Neural cell (in vitro differentiated cells): Measurements from ENCODE around the gene MAPK14.
"Not testable (repeated sequence)": the region's sequence is repeated elsewhere in the genome, so short reads cannot be mapped to it uniquely, and the experiment has no call there.

ENCODE experiments used
- RAD21 ChIP-seq: fragments of 450-650 bp; conservative IDR thresholded peaks from 2 replicates; pipeline ENCODE4 v1.6.1; 2014; ENCODE audit warnings: antibody characterized with exemption, mild to moderate bottlenecking, moderate library complexity
- SMC3 ChIP-seq: fragments of 450-650 bp; conservative IDR thresholded peaks from 2 replicates; pipeline ENCODE4 v1.6.1; 2014; ENCODE audit warnings: antibody characterized with exemption, mild to moderate bottlenecking, moderate library complexity; ENCODE audit not compliant: poor library complexity
- TAF1 ChIP-seq: IDR thresholded peaks from 2 replicates; pipeline ENCODE4 v1.6.1; 2012; ENCODE audit warnings: low read depth
- TF ChIP-seq, protein P1 (sequence below): fragments of 450-650 bp; IDR thresholded peaks from 2 replicates; pipeline ENCODE4 v1.5.1; 2014; ENCODE audit warnings: antibody characterized with exemption, mild to moderate bottlenecking, moderate library complexity; ENCODE audit not compliant: poor library complexity, severe bottlenecking

DNA sequence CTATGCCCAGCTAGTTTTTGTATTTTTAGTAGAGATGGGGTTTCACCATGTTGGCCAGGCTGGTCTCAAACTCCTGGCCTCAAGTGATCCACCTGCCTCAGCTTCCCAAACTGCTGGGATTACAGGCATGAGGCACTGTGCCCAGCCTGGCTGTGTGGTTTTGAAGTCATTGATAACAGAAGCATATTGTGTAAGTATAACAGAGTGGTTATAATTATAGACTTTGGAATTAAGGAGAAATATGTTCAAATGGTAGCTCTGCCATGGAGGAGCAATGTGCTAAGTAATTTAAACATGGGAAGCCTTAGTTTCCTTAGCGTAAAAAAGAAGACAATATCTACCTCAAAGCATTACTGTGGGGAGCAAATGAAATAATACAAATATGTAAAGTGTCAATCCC is 47.5 kb upstream of the MAPK14 start:
- not testable (repeated sequence) for TF ChIP-seq RAD21, TAF1, SMC3
- TF ChIP-seq, protein P1, sequence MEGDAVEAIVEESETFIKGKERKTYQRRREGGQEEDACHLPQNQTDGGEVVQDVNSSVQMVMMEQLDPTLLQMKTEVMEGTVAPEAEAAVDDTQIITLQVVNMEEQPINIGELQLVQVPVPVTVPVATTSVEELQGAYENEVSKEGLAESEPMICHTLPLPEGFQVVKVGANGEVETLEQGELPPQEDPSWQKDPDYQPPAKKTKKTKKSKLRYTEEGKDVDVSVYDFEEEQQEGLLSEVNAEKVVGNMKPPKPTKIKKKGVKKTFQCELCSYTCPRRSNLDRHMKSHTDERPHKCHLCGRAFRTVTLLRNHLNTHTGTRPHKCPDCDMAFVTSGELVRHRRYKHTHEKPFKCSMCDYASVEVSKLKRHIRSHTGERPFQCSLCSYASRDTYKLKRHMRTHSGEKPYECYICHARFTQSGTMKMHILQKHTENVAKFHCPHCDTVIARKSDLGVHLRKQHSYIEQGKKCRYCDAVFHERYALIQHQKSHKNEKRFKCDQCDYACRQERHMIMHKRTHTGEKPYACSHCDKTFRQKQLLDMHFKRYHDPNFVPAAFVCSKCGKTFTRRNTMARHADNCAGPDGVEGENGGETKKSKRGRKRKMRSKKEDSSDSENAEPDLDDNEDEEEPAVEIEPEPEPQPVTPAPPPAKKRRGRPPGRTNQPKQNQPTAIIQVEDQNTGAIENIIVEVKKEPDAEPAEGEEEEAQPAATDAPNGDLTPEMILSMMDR: not testable (repeated sequence)
